CD14-positive monocyte (primary cell): ENCODE measurements around the gene HAP1. TPM values are rescaled to one million over a fixed set of nuclear protein-coding genes. Genes with fewer than 3 reads are reported as not detected.
"Not testable (repeated sequence)": the region's sequence is repeated elsewhere in the genome, so short reads cannot be mapped to it uniquely, and the experiment has no call there.

Experiments
- DNase-seq, 3 donors: peaks; one replicate each; pipeline ENCODE4 v3.0.0-alpha.2; 2011 to 2022
- H2AFZ ChIP-seq: 2 replicates; pipeline ENCODE4 v1.6.0; 2012; ENCODE audit warnings: mild to moderate bottlenecking, low read depth, low read length, inconsistent platforms; ENCODE audit not compliant: insufficient read depth, poor library complexity, severe bottlenecking
- H3K27ac ChIP-seq, 2 donors: 1 replicate in 1 of 2; 2 replicates in 1 of 2; pipeline ENCODE4 v1.5.1; 2012 to 2013; ENCODE audit warnings: low read length in 2 of 2, control low read depth in 1 of 2, inconsistent platforms in 1 of 2, low read depth in 1 of 2, mild to moderate bottlenecking in 1 of 2
- H3K27me3 ChIP-seq, 2 donors: one replicate each; pipeline versions ENCODE4 v1.6.0 to v1.6.1; 2011 to 2013; ENCODE audit warnings: low read length in 2 of 2; ENCODE audit not compliant: control insufficient read depth in 2 of 2, insufficient read depth in 2 of 2
- H3K36me3 ChIP-seq, 2 donors: replicated peaks in 1 of 2; 1 replicate in 1 of 2; 2 replicates in 1 of 2; pipeline versions ENCODE4 v1.5.1 to v1.6.1; 2012 to 2013; ENCODE audit warnings: low read length in 2 of 2, control low read depth in 1 of 2, inconsistent platforms in 1 of 2, mild to moderate bottlenecking in 1 of 2; ENCODE audit not compliant: insufficient read depth in 2 of 2, control insufficient read depth in 1 of 2
- H3K4me1 ChIP-seq, 2 donors: 1 replicate in 1 of 2; 2 replicates in 1 of 2; pipeline versions ENCODE4 v1.5.1 to v1.6.1; 2012 to 2013; ENCODE audit warnings: low read length in 2 of 2, control low read depth in 1 of 2, inconsistent platforms in 1 of 2, mild to moderate bottlenecking in 1 of 2, moderate library complexity in 1 of 2; ENCODE audit not compliant: insufficient read depth in 2 of 2, control insufficient read depth in 1 of 2
- H3K4me2 ChIP-seq: replicated peaks from 2 replicates; pipeline ENCODE3; 2012; ENCODE audit warnings: low read length, moderate library complexity, mild to moderate bottlenecking; ENCODE audit not compliant: poor library complexity, severe bottlenecking; ENCODE audit errors: extremely low read depth
- H3K4me3 ChIP-seq, 3 experiments: fragments of 200-600 bp in 1 of 3; sonication (generic) in 1 of 3; replicated peaks in 1 of 3; 1 replicate in 2 of 3; 2 replicates in 1 of 3; pipeline ENCODE4 v1.5.1; 2011 to 2013; ENCODE audit warnings: low read length in 3 of 3, mild to moderate bottlenecking in 3 of 3, control low read depth in 2 of 3, low read depth in 2 of 3, inconsistent platforms in 1 of 3, moderate library complexity in 1 of 3
- H3K79me2 ChIP-seq: 2 replicates; pipeline ENCODE4 v1.6.0; 2012; ENCODE audit warnings: mild to moderate bottlenecking, control low read depth, inconsistent platforms, low read length, moderate library complexity; ENCODE audit not compliant: insufficient read depth
- H3K9ac ChIP-seq: 2 replicates; pipeline ENCODE4 v1.6.0; 2017; ENCODE audit warnings: low read length, mild to moderate bottlenecking; ENCODE audit not compliant: insufficient read depth, poor library complexity, severe bottlenecking
- H3K9me3 ChIP-seq, 2 donors: replicated peaks in 1 of 2; 1 replicate in 1 of 2; 2 replicates in 1 of 2; pipeline versions ENCODE4 v1.5.1 to v1.6.1; 2012 to 2013; ENCODE audit warnings: low read length in 2 of 2, control low read depth in 1 of 2; ENCODE audit not compliant: control insufficient read depth in 1 of 2, insufficient read depth in 1 of 2
- H4K20me1 ChIP-seq: 2 replicates; pipeline ENCODE4 v1.6.0; 2012; ENCODE audit warnings: mild to moderate bottlenecking, low read length, control low read depth, moderate library complexity; ENCODE audit not compliant: insufficient read depth
- H3K27ac Mint-ChIP-seq, 7 donors: one replicate each; pipeline ENCODE4 v1.8.0; 2020; ENCODE audit warnings: mild to moderate bottlenecking in 7 of 7, mixed read lengths in 7 of 7, moderate library complexity in 6 of 7, inconsistent platforms in 2 of 7
- H3K27me3 Mint-ChIP-seq, 3 donors: one replicate each; pipeline ENCODE4 v1.8.0; 2021 to 2022; ENCODE audit warnings: low read depth in 3 of 3, mild to moderate bottlenecking in 3 of 3, mixed read lengths in 3 of 3, moderate library complexity in 3 of 3, inconsistent platforms in 1 of 3
- H3K36me3 Mint-ChIP-seq, 2 donors: one replicate each; pipeline ENCODE4 v1.8.0; 2020; ENCODE audit warnings: mixed read lengths in 2 of 2, inconsistent platforms in 1 of 2, mild to moderate bottlenecking in 1 of 2
- H3K4me1 Mint-ChIP-seq: one replicate; pipeline ENCODE4 v1.8.0; 2020; ENCODE audit warnings: mild to moderate bottlenecking, mixed read lengths
- H3K4me3 Mint-ChIP-seq, 2 donors: one replicate each; pipeline ENCODE4 v1.8.0; 2020; ENCODE audit warnings: mild to moderate bottlenecking in 2 of 2, mixed read lengths in 2 of 2, moderate library complexity in 1 of 2
- H3K9me3 Mint-ChIP-seq, 7 donors: one replicate each; pipeline ENCODE4 v1.8.0; 2020 to 2022; ENCODE audit warnings: mixed read lengths in 7 of 7, mild to moderate bottlenecking in 6 of 7, moderate library complexity in 6 of 7, inconsistent platforms in 2 of 7
- CTCF ChIP-seq: fragments of 200-600 bp; IDR thresholded peaks from one replicate; pipeline ENCODE4 v1.8.0; 2022; ENCODE audit warnings: antibody characterized with exemption, mild to moderate bottlenecking
- WGBS: methylation state at CpG from one replicate; pipeline ENCODE4 v1.1.5; 2013; ENCODE audit warnings: missing lambda C conversion rate; ENCODE audit not compliant: insufficient coverage; 5-methylcytosine and 5-hydroxymethylcytosine counted together
- intact Hi-C, 2 donors: fragments of 100-400 bp; cut with micrococcal nuclease; formaldehyde crosslinking; loops; one replicate each; pipeline versions ENCODE4 v1.15.0 to v1.15.1; 2023
- polyA plus RNA-seq, 3 donors: library from polyadenylated mRNA; depleted of rRNA in 1 of 3; unstranded in 2 of 3; stranded (reverse) in 1 of 3; fragments of 300-500 nt in 2 of 3; fragments of >200 nt in 1 of 3; fragmentation: Illumina TruSeq in 2 of 3; gene quantifications; 1 replicate in 2 of 3; 2 replicates in 1 of 3; pipeline ENCODE4 v1.2.3, GENCODE V29; 2012 to 2021

Gene HAP1
- polyA plus RNA-seq, 3 donors: not detected

GRCh38 chr17:41687828-41688640 lies 46.4 kb downstream of the HAP1 start:
- intact Hi-C loops: no loop called here
- DNase-seq: no peak

GRCh38 chr17:41686281-41686680 lies 48.2 kb downstream of the HAP1 start:
- Histone ChIP-seq H3K4me1 (peaks cover 27 to 40% of the 10 kb centered on the region in 2 donors), H3K9me3 (no peaks in the 10 kb centered on the region), H3K4me2 (no peak overlapping the region), H3K4me3 (no peak overlapping the region), H4K20me1 (peaks cover 20% of the 10 kb centered on the region), H3K27me3 (no peaks in the 10 kb centered on the region), H3K9ac (no peak overlapping the region), H3K79me2 (peaks cover 20% of the 10 kb centered on the region), H3K36me3 (peaks cover 17 to 18% of the 10 kb centered on the region in 2 donors), H3K27ac (no peak overlapping the region), H2AFZ (no peak overlapping the region)
- Mint-ChIP-seq H3K27me3 (peaks cover 2 to 14% (median 2%) of the 10 kb centered on the region in 3 donors), H3K4me3 (no peak overlapping the region), H3K27ac (peak overlapping the region in 5 of 7 donors; percentile 26 to 89 (median 76)), H3K36me3 (peaks cover 19 to 22% of the 10 kb centered on the region in 2 donors), H3K4me1 (peaks cover 46% of the 10 kb centered on the region), H3K9me3 (peaks cover 0 to 7% (median 4%) of the 10 kb centered on the region in 7 donors)
- no CpG with 5 or more reads among the region's 4 CpGs for WGBS
- DNase-seq: peak in 2 of 3 donors; percentile 41 to 56
- intact Hi-C loops: no loop called here
- no peak for TF ChIP-seq CTCF

More at GRCh38 chr17:41687828-41688640, 46.4 kb downstream of the HAP1 start:
- peaks cover 35 to 40% of the 10 kb centered on the region in 2 donors for H3K36me3 Mint-ChIP-seq
- H3K27ac Mint-ChIP-seq: peak overlapping the region; percentile 99 to 100 (median 99)
- peak overlapping the region; percentile 42 to 89 (median 52) for H3K4me3 ChIP-seq
- peaks cover 22 to 32% of the 10 kb centered on the region in 2 donors for H3K4me1 ChIP-seq
- no peaks in the 10 kb centered on the region for H3K9me3 ChIP-seq
- H3K4me1 Mint-ChIP-seq: peaks cover 36% of the 10 kb centered on the region
- peaks cover 0 to 7% (median 4%) of the 10 kb centered on the region in 7 donors for H3K9me3 Mint-ChIP-seq
- H3K27me3 ChIP-seq: no peaks in the 10 kb centered on the region
- 0% methylated on average over 10 of the region's 23 CpGs for WGBS
- peaks cover 25% of the 10 kb centered on the region for H3K79me2 ChIP-seq
- H3K9ac ChIP-seq: peak overlapping the region; percentile 99
- H3K27me3 Mint-ChIP-seq: peaks cover 2 to 18% (median 2%) of the 10 kb centered on the region in 3 donors
- peak overlapping the region; percentile 62 for H2AFZ ChIP-seq
- H3K4me2 ChIP-seq: peak overlapping the region; percentile 72
- H3K36me3 ChIP-seq: peaks cover 35 to 36% of the 10 kb centered on the region in 2 donors
- peaks cover 38% of the 10 kb centered on the region for H4K20me1 ChIP-seq
- peak; percentile 41 for TF ChIP-seq CTCF
- peak overlapping the region; percentile 93 to 96 for H3K4me3 Mint-ChIP-seq
- peak overlapping the region; percentile 93 to 99 for H3K27ac ChIP-seq

- DNase-seq, H3K4me3 ChIP-seq, H3K4me3 Mint-ChIP-seq, H3K27me3 ChIP-seq, H3K4me2 ChIP-seq, intact Hi-C loops, H3K9ac ChIP-seq, H3K9me3 Mint-ChIP-seq, H2AFZ ChIP-seq, H3K9me3 ChIP-seq, H3K27ac ChIP-seq: not testable (repeated sequence)
- 98% methylated on average over 10 of the region's 13 CpGs for WGBS
- H3K27me3 Mint-ChIP-seq: peaks cover 2 to 12% (median 2%) of the 10 kb centered on the region in 3 donors
- Histone ChIP-seq H3K4me1 (peaks cover 22 to 35% of the 10 kb centered on the region in 2 donors), H4K20me1 (peaks cover 15% of the 10 kb centered on the region), H3K79me2 (peaks cover 15% of the 10 kb centered on the region), H3K36me3 (peaks cover 12 to 13% of the 10 kb centered on the region in 2 donors)
- peak overlapping the region in 5 of 7 donors; percentile 26 to 89 (median 76) for H3K27ac Mint-ChIP-seq
- peaks cover 41% of the 10 kb centered on the region for H3K4me1 Mint-ChIP-seq
- H3K36me3 Mint-ChIP-seq: peaks cover 13 to 17% of the 10 kb centered on the region in 2 donors
Measured at GRCh38 chr17:41685753-41686152, 48.7 kb downstream of the HAP1 start.
